ENCODE measurements around the gene PRKRIP1. TPM values are rescaled to one million over a fixed set of nuclear protein-coding genes. Genes with fewer than 3 reads are reported as not detected.

Gene PRKRIP1
- total RNA-seq, 1 experiment from 2014 or later: 26.1 TPM

DNA sequence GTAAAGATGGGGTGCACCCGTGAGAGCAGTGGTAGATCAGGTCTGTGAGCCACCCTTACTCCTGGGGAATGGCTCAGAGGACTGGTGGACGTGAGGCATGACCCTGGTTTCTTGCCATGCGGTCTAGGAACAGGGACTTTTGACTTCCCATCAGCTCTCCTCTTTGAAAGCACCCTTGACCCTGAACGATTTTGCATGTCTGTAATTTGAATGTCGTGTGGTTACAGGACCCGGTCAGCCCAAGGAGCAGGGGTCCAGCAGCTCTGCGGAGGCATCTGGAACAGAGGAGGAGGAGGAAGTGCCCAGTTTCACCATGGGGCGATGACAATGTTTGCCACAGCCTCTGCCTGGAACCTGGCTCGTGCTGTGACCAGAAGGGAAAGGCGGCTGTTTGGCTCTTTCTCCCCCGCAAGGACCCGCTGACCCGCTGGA is 28.6 kb downstream of the PRKRIP1 start:
- in situ Hi-C loops (cut with HindIII; ENCODE audit: low pct_unique_long_range_greater_than_20kb, low sequenced_read_pairs): no loop called here
- no peak for DNase-seq (ENCODE audit: low read depth)

DNA sequence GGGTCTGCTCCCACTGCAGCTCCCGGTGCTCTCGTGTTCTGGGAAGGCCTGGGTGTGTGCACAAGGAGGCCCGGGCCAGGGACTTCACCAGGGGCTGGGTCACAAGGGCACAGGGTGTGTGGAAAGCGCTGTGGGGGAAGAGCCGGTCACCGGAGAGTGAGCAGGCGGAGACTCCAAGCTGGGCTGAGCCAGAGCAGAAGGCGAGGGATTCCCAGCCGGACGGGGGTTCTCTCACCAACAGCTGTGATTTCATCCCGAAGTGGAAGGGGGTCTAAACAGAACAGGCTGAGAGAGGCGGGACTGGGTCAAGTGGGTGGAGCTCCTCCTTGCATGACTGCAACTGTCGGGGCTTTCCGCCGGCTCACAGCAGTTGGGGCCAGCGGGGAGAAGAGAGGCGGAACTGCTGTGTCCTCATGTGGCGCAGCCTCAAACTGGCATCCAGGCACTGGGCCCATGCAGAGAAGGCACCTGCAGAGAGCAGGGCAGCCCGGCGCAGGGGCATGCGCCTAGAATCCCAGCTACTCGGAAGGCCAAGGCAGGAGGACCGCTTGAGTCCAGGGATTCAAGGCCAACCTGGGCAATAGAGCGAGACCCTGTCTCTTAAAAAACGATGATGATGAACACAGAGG is 29.6 kb downstream of the PRKRIP1 start:
- DNase-seq (ENCODE audit: low read depth): peak; percentile 75
- in situ Hi-C loops (cut with HindIII; ENCODE audit: low pct_unique_long_range_greater_than_20kb, low sequenced_read_pairs): no loop called here

DNA sequence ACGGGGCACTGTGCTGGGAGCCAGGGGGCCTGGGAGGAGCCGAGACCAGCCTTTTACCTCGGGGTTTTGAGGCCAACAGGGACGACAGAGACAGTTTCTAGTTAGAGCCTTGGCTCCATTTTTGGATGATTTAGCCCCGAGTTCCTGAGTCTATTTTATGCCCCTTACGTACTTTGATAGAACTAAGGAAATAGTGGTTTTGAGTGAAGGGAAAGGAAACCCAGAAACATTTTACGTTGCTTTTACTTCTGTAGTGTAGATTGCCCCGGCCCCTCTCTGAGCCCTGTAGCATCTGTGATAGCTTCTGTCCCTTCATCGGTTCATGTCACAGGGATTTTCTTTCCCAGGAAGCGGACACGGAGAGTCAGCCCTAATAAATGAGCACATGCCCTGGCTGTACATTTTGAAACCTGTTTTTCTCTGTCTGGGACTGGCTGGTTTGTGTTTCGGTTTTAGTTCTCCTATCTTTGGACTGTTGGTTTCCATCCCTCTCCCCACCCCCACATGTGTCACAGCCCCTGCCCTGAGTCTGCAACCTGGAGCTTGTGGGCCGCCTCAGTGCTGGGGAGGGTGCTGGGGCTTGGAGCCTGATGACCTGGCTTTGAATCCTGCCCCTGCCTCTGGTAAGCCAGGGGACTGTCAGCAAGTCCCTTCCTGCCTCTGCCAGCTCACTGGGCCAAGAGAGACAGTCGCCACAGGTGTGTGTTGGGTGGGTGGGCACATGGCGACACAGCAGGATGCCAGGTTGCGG is 30.3 kb downstream of the PRKRIP1 start:
- in situ Hi-C loops (cut with HindIII; ENCODE audit: low pct_unique_long_range_greater_than_20kb, low sequenced_read_pairs): no loop called here
- no peak for DNase-seq (ENCODE audit: low read depth)

DNA sequence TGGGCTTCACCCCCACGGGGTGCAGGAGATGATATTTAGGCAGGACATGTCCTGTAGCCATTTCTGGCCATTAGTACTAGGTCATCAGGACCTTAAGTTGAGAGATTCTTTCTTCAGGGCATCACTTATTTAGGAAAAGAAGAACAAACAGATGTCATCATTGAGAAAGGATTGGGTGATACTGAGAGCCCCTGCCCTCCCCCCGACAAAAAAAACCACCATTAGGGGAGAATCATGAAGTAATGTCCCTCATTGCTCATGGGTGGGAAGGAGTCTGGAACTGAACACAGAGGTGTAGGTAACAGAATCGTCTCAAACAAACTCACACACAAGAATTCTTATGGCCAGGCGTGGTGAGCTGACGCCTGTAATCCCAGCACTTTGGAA is 30.8 kb downstream of the PRKRIP1 start:
- no peak for DNase-seq (ENCODE audit: low read depth)
- in situ Hi-C loops (cut with HindIII; ENCODE audit: low pct_unique_long_range_greater_than_20kb, low sequenced_read_pairs): no loop called here

DNA sequence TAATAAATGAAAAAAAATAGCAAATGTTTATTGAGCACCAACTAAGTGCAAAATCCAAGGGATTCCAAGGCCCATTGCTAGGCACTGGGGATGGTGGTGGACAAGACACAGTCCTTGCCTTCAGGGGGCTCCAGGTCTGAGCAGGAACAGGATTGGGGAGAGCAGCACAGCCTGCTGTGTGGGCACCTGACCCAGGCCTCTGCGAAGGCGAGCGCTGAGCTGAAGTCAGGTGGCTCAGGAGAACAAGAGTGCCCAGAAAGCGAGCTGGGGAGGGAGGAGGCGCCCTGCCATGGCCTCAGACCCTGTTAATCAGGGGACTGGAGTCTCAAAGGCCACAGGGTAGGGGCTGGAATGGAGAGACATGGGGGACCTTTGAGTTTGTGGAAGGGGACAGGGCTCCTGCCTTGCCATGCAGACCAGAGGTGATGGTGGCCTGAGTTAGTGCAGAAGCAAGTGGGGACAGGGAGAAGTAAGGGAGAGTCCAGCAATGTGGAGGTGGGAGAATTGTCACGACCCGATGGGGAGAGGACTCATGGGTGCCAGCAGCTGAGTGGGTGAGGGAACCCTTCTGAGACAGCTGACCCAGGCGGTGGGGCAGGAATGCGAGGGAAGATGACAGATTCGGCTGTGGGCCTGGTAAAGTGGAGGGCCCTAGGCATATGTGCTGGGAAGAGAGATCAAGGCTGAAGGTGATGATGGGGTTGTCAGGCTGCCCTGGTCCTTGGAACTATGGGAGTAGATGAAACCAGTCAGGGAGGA is 33.2 kb downstream of the PRKRIP1 start:
- no peak for DNase-seq (ENCODE audit: low read depth)
- in situ Hi-C loops (cut with HindIII; ENCODE audit: low pct_unique_long_range_greater_than_20kb, low sequenced_read_pairs): no loop called here

DNA sequence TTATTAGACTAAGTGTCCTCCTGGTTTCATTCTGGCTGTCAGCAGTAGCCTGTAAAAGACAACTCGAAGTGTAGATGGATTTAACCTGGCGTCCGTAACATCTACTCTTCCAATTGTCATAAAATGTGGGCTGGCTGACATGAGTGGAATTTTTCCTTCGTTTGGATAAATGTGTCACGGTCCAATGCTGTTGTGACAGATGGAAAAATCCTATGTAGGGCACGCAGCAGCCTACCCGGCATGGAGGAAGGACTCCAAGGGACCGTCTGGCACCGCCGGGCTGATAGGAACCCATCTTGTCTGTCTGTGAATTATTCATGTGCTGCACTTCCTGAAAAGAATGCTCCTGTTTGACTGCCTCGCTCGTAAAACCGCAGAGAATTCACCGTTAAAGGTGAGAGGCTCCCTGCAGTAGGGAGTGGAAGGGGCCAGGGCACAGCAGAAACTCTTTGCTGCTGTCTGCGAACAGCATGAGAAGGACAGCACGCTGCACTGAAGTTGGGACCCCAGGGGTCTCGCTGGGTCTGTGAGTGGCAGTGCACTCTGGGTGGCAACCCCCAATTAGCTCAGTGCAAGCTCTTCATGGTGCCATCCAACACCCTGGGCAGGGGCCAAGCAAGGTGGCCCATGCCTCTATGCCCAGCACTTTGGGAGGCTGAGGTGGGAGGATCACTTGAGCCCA is 35.6 kb downstream of the PRKRIP1 start:
- in situ Hi-C loops (cut with HindIII; ENCODE audit: low pct_unique_long_range_greater_than_20kb, low sequenced_read_pairs): no loop called here
- peak; percentile 86 for DNase-seq (ENCODE audit: low read depth)

DNA sequence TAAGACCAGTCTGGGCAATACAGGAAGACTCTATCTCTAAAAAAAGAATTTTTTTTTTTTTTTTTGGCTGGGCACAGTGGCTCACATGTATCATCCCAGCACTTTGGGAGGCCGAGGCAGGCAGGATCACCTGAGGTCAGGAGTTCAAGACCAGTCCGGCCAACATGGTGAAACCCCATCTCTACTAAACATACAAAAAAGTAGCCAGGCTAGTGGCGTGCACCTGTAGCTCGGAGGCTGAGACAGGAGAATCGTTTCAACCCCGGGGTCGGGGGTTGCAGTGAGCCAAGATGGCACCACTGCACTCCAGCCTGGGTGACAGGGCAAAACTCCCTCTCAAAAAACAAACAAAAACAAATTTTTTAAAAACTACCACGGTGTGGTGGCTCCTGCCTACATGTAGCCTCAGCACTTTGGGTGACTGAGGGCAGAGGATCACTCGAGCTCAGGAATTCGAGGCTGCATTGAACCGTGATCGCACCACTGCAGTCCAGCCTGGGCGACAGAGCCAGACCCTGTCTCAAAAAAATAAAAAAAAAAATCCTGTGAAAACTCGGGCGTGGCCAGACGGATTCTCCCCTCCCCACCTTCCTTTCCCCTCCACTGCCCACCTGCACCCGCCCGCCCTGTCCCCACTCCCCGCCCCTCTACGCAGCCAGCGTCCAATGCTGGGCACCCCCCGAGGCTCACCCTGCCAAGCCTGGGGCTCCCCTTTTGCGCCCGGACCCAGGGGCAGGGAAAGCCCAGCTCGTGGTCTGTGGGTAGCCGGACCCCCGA is 36.5 kb downstream of the PRKRIP1 start:
- peak; percentile 49 for DNase-seq (ENCODE audit: low read depth)
- in situ Hi-C loops (cut with HindIII; ENCODE audit: low pct_unique_long_range_greater_than_20kb, low sequenced_read_pairs): no loop called here

DNA sequence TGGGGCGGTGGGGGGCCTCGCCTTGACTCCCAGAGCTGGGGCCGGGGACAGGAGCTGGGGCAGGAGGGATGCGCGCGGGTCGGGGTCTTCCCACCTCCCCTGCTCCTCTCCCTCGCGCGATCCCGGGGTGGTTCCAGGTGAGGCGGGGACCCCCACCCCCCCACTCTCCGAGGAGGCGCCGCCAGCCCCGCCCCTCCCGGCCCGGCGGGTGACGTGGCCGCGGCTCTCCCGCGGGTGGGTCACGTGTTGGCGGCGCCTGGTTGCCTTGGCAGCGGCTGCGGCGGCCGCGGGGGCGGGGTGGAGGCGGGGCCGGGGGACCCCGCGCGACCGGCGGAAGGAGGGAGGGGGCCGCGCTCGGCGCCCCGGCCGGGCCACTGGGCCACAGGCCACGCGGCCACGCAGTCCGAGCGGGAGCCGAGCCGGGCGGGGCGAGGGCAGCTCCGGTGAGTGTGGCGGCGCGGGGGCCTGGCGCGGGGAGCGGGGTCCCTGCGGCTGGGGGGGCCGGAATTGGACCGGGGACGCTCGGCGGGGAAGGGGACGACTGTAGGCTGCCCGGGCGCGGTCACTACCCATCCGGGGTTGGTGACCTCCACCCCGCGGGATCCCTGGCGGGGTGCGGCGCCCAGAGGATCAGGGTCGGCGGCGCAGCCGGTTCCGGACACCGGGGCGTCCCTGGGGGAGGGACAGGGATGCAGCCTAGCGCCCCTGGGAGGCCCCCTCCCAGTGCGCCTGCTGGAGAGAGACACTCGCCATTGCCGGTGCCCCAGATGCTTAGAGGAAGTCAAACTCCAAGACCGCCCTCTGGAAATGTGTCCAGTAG is 37.3 kb downstream of the PRKRIP1 start, which contains the start of gene ORAI2:
Gene ORAI2, plus strand, starts transcription at position 357 of the 820 bp plus-strand sequence. CDS start 5,382 bp downstream, outside the sequence.
- in situ Hi-C loops (cut with HindIII; ENCODE audit: low pct_unique_long_range_greater_than_20kb, low sequenced_read_pairs): no loop called here
- peak; percentile 51 for DNase-seq (ENCODE audit: low read depth)

DNA sequence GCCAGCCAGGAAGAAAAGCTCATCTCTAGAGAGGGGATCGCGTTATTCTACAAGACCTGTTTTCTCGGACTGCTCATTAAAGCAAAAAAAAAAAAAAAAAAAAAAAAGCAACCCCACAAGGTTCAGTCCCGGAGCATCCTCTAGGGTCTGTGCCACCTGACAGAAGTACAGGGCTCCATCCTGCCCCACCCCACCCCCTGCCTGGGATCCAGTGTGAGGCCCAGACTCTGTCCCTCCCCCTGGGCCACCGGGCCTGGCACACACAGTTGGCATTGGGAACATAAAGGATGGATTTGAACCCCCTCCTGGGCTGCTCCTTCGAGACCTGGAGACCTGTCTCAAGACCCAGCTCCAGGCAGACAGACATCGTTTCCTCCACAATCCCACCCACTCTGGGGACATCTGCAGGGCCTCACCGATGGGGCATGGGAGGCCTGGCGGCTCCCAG is 37.9 kb downstream of the PRKRIP1 start:
- DNase-seq (ENCODE audit: low read depth): no peak
- in situ Hi-C loops (cut with HindIII; ENCODE audit: low pct_unique_long_range_greater_than_20kb, low sequenced_read_pairs): no loop called here

DNA sequence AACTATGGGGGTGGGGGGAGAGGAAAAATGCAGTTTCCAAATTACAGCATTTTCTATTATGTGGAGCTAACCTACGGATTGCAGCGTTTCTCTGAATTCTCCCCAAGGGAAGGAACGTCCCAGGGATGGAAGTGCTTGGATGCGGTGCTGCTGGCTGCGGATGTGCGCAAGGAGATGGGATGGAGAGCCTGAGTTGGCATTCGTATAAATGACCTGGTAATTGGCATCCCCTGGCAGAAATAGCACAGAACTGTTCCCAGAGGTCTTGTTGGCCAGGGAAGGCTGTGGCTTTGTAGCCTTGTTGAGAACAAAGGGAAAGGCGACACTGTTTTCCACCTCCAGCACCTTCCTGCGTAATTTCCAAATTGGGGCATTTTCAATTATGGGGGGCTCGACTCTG is 40.0 kb downstream of the PRKRIP1 start:
- DNase-seq (ENCODE audit: low read depth): no peak
- in situ Hi-C loops (cut with HindIII; ENCODE audit: low pct_unique_long_range_greater_than_20kb, low sequenced_read_pairs): no loop called here

DNA sequence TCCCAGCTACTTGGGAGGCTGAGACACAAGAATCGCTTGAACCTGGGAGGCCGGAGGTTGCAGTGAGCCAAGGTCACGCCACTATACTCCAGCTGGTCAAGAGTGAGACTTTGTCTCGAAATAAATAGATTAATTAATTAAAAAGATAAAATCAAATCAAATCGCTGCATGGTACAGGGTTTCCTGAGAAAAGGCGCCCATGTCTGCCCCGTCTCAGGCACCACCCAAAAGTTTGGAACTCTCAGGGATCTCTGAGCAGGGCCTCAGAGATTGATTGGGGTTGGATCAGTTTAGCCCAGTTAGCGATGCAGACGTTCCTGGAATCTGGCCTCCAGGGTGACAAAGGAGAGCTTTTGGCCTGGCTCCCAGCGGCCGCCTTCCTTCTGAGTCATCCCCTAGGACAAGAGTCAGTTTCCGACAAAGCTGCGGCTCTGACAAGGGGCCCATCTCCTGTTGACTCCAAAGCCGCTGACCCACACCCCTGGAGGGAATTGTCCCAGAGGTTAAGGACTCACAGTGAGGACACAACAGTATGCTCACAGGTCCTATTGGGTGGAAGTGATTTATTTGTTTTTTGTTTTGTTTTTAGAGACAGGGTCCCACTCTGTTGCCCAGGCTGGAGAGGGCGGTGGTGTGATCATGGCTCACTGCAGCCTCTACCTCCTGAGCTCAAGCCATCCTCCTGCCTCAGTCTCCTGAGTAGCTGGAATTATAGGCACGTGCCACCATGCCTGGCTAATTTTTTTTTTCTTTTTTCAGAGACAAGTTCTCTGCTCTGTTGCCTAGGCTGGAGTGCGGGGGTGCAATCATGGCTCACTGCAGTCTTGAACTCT is 44.0 kb downstream of the PRKRIP1 start:
- in situ Hi-C loops (cut with HindIII; ENCODE audit: low pct_unique_long_range_greater_than_20kb, low sequenced_read_pairs): no loop called here
- DNase-seq (ENCODE audit: low read depth): peak; percentile 76

DNA sequence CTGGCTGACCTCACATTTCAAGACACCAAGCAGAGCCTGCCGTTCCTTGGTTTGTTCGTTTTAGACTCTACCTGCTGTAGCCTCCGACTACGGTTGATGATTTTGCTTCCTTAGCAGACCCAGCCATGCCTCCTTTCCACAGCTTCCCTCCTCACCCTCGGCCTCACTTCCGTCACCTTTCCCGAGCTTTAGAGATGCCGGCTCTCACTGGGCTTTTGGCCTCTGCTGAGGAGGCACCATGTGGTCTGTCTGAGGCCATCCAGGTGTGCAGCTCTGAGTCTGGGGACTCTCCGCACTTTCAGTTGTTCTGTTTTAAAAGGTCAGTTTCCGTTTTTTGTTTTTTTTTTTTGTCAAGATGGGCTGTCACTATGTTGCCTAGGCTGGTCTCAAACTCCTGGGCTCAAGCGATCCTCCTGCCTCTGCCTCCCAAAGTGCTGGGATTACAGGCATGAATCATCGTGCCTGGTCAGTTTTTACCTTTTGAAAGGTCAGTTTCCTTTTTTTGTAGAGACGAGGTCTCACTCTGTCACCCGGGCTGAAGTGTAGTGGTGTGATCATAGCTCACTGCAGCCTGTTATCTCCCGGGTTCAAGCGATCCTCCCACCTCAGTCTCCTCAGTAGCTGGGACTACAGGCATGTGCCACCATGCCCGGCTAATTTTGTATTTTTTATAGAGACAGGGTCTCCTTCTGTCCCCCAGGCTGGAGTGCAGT is 49.0 kb downstream of the PRKRIP1 start:
- in situ Hi-C loops (cut with HindIII; ENCODE audit: low pct_unique_long_range_greater_than_20kb, low sequenced_read_pairs): no loop called here

DNA sequence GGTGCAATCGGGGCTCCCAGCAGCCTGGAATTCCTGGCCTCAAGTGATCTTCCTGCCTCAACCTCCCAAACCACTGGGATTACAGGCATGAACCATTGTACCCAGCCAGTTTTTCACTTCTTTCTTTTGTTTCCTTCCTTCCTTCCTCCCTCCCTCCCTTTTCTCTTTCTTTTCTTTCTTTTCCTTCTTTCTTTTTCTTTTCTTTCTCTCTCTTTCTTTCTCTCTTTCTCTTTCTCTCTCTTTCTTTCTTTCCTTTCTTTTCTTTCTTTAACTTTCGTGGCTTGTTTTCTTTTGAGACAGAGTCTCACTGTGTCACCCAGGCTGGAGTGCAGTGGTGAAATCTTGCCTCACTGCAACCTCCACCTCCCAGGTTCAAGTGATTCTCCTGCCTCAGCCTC is 49.5 kb downstream of the PRKRIP1 start:
- in situ Hi-C loops (cut with HindIII; ENCODE audit: low pct_unique_long_range_greater_than_20kb, low sequenced_read_pairs): no loop called here

More for the DNA sequence above, 49.0 kb downstream of the PRKRIP1 start:
- no peak for DNase-seq (ENCODE audit: low read depth)

DNA sequence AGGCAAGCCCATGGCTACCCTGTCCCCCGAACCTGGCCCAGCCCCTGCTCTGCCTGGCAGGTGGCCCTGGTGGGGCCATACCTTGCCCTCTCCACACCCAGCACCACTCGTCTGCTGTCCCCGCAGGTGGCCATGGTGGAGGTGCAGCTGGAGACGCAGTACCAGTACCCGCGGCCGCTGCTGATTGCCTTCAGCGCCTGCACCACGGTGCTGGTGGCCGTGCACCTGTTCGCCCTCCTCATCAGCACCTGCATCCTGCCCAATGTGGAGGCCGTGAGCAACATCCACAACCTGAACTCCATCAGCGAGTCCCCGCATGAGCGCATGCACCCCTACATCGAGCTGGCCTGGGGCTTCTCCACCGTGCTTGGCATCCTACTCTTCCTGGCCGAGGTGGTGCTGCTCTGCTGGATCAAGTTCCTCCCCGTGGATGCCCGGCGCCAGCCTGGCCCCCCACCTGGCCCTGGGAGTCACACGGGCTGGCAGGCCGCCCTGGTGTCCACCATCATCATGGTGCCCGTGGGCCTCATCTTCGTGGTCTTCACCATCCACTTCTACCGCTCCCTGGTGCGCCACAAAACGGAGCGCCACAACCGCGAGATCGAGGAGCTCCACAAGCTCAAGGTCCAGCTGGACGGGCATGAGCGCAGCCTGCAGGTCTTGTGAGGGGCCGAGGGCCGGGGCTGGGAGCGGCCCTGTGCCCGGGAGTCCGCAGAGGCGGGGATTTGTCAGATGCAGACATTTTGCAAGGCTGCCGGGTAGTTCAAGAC is 50.4 kb downstream of the PRKRIP1 start:
- in situ Hi-C loops (cut with HindIII; ENCODE audit: low pct_unique_long_range_greater_than_20kb, low sequenced_read_pairs): no loop called here
- DNase-seq (ENCODE audit: low read depth): no peak

More for the DNA sequence above, 49.5 kb downstream of the PRKRIP1 start:
- DNase-seq (ENCODE audit: low read depth): no peak

DNA sequence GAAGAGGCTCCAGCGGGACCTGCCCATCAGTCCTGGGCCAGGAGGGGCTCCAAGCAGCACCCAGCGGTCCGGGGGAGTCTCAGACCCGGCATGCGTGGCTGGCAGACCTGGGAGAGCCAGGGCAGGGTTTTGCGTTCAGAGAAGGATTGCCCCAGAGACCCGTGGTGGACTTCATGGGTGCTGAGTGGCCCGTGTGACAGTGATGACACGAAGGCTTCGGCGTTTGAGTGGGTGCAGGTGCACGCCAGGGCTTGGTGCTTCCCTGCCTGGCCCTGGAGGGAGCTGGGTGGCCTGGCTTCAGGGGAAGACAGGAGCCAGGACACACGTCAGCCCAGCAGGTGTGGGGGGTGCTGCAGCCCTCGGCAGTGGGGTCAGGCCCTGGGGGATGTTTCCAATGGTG is 51.1 kb downstream of the PRKRIP1 start:
- in situ Hi-C loops (cut with HindIII; ENCODE audit: low pct_unique_long_range_greater_than_20kb, low sequenced_read_pairs): no loop called here
- DNase-seq (ENCODE audit: low read depth): no peak

Measured in Caki2 (cell line).